ENCODE measurements around the gene CLIC4.
A peak's percentile ranks its signal among the peaks of the same experiment; 100 is the strongest.

The CLIC4 gene

GRCh38 chr1:24713176-24713575 lies 32.1 kb upstream of the CLIC4 start:
- TF ChIP-seq ISL1 (CRISPR knock-in tag; IDR thresholded peaks at IDR 0.05): no peak
- no peak for TF ChIP-seq ARNTL (CRISPR knock-in tag; IDR thresholded peaks at IDR 0.05; ENCODE audit: borderline replicate concordance, low read depth)
- no peak for TF ChIP-seq TCF4 (CRISPR knock-in tag; IDR thresholded peaks at IDR 0.05; ENCODE audit: borderline replicate concordance)
- no peak for TF ChIP-seq POU6F1 (CRISPR knock-in tag; IDR thresholded peaks at IDR 0.05; ENCODE audit: borderline replicate concordance, low read depth)
- no peak for TF ChIP-seq PPARA (CRISPR knock-in tag; IDR thresholded peaks at IDR 0.05; ENCODE audit: borderline replicate concordance)
- TF ChIP-seq RARB (CRISPR knock-in tag; IDR thresholded peaks at IDR 0.05): no peak
- no peak for TF ChIP-seq TOX (CRISPR knock-in tag; IDR thresholded peaks at IDR 0.05; ENCODE audit: borderline replicate concordance)
- no peak for TF ChIP-seq BACH2 (CRISPR knock-in tag; IDR thresholded peaks at IDR 0.05; ENCODE audit: borderline replicate concordance)
- TF ChIP-seq ZFP3 (CRISPR knock-in tag; IDR thresholded peaks at IDR 0.05): no peak
- TF ChIP-seq TSHZ2 (CRISPR knock-in tag; IDR thresholded peaks at IDR 0.05): no peak
- TF ChIP-seq ZNF70 (CRISPR knock-in tag; IDR thresholded peaks at IDR 0.05): no peak
- TF ChIP-seq ZNF8 (CRISPR knock-in tag; IDR thresholded peaks at IDR 0.05): no peak
- TF ChIP-seq OSR1 (CRISPR knock-in tag; IDR thresholded peaks at IDR 0.05): no peak
- no peak for TF ChIP-seq CREB5 (CRISPR knock-in tag; IDR thresholded peaks at IDR 0.05; ENCODE audit: low read depth)
- no peak for TF ChIP-seq ZNF565 (CRISPR knock-in tag; conservative IDR thresholded peaks at IDR 0.05; ENCODE audit: low read depth)
- no peak for TF ChIP-seq CSRNP3 (CRISPR knock-in tag; IDR thresholded peaks at IDR 0.05)
- TF ChIP-seq SNAI2 (CRISPR knock-in tag; IDR thresholded peaks at IDR 0.05): no peak
- TF ChIP-seq GLIS3 (CRISPR knock-in tag; IDR thresholded peaks at IDR 0.05): no peak
- ATAC-seq: peak; percentile 46; the same call in 1 of the 3 replicates

- no peak for TF ChIP-seq POU6F1 (CRISPR knock-in tag; IDR thresholded peaks at IDR 0.05; ENCODE audit: borderline replicate concordance, low read depth)
- ATAC-seq: no peak
Measured at GRCh38 chr1:24713736-24714135, 31.5 kb upstream of the CLIC4 start.

GRCh38 chr1:24714859-24715520 lies 30.3 kb upstream of the CLIC4 start:
- peak; percentile 27; the same call in 2 of the 3 replicates for ATAC-seq
- TF ChIP-seq ZNF8 (CRISPR knock-in tag; IDR thresholded peaks at IDR 0.05) (no peak), CREB5 (CRISPR knock-in tag; IDR thresholded peaks at IDR 0.05; ENCODE audit: low read depth) (no peak), ZFP3 (CRISPR knock-in tag; IDR thresholded peaks at IDR 0.05) (no peak), ZNF70 (CRISPR knock-in tag; IDR thresholded peaks at IDR 0.05) (no peak), ESRRG (CRISPR knock-in tag; IDR thresholded peaks at IDR 0.05) (no peak), BACH2 (CRISPR knock-in tag; IDR thresholded peaks at IDR 0.05; ENCODE audit: borderline replicate concordance) (no peak), POU6F1 (CRISPR knock-in tag; IDR thresholded peaks at IDR 0.05; ENCODE audit: borderline replicate concordance, low read depth) (no peak), ISL1 (CRISPR knock-in tag; IDR thresholded peaks at IDR 0.05) (no peak), GLIS3 (CRISPR knock-in tag; IDR thresholded peaks at IDR 0.05) (no peak), ZC3H10 (CRISPR knock-in tag; IDR thresholded peaks at IDR 0.05) (no peak), ZFP30 (CRISPR knock-in tag; IDR thresholded peaks at IDR 0.05) (no peak)
